ENCODE data around the gene TRIM45. TPM values are rescaled to one million over a fixed set of nuclear protein-coding genes. Genes with fewer than 3 reads are reported as not detected.
A peak's percentile ranks its signal among the peaks of the same experiment; 100 is the strongest.
"Not testable (repeated sequence)": the region's sequence is repeated elsewhere in the genome, so short reads cannot be mapped to it uniquely, and the experiment has no call there.

The TRIM45 gene
- total RNA-seq, 1 experiment from 2014 or later = 5.1 TPM

GRCh38 chr1:117120774-117121588 is 568 bp downstream of the TRIM45 start:
- ChIA-PET CTCF (interaction anchor here (0.6 to 3.4 kb wide), 2 partner anchors 61 to 163 kb away, joined by 4 to 23 read pairs; partner anchors contain the start of gene TTF2), POLR2A (no interaction called here)
- peak in 1 of 2 experiments; percentile 1 for DNase-seq
- Mint-ChIP-seq H3K4me1 (ENCODE audit: low read depth, unreplicated experiment) (peaks cover 12% of the 10 kb centered on the region), H3K36me3 (ENCODE audit: insufficient read depth, unreplicated experiment) (no peaks in the 10 kb centered on the region), H3K27me3 (ENCODE audit: insufficient read depth, unreplicated experiment) (no peaks in the 10 kb centered on the region), H3K27ac (ENCODE audit: unreplicated experiment) (peak overlapping the region; percentile 90), H3K4me3 (ENCODE audit: unreplicated experiment) (peak overlapping the region; percentile 87), H3K9me3 (ENCODE audit: unreplicated experiment) (no peaks in the 10 kb centered on the region)
- Histone ChIP-seq H3K4me3 (ENCODE audit: low read depth, low read length) (peak overlapping the region; percentile 72), H3K27me3 (replicated peaks; ENCODE audit: control insufficient read depth, insufficient read depth, low read length) (no peaks in the 10 kb centered on the region), H3K4me1 (0 out of 2 replicates have a peak, but pooled peaks cover 5% of the 10 kb centered on the region), H3K36me3 (ENCODE audit: control insufficient read depth, insufficient read depth, low read length) (no peaks in the 10 kb centered on the region), H3K9me3 (no peaks in the 10 kb centered on the region)
- intact Hi-C loops (cut with micrococcal nuclease; ENCODE audit: unreplicated experiment) = loop anchor here (1.0 kb wide), 1 partner anchor 61 kb away; the partner anchor contains the start of gene TTF2
- no peak for TF ChIP-seq CTCF (IDR thresholded peaks at IDR 0.05; ENCODE audit: insufficient read depth in 1 of 2, low read depth in 1 of 2, low read length in 1 of 2, severe bottlenecking in 1 of 2, unreplicated experiment in 1 of 2)
- TSS peak; percentile 37 for BruUV-seq (replicated peaks)

GRCh38 chr1:117119144-117119543 is 2.4 kb downstream of the TRIM45 start:
- BruUV-seq (replicated peaks); intact Hi-C loops (cut with micrococcal nuclease; ENCODE audit: unreplicated experiment); H3K4me3 ChIP-seq (ENCODE audit: low read depth, low read length); DNase-seq; H3K27me3 ChIP-seq (replicated peaks; ENCODE audit: control insufficient read depth, insufficient read depth, low read length); H3K36me3 Mint-ChIP-seq (ENCODE audit: insufficient read depth, unreplicated experiment); H3K36me3 ChIP-seq (ENCODE audit: control insufficient read depth, insufficient read depth, low read length); H3K9me3 ChIP-seq; H3K4me3 Mint-ChIP-seq (ENCODE audit: unreplicated experiment); H3K4me1 ChIP-seq; CTCF ChIA-PET; H3K27ac Mint-ChIP-seq (ENCODE audit: unreplicated experiment); H3K9me3 Mint-ChIP-seq (ENCODE audit: unreplicated experiment); H3K27me3 Mint-ChIP-seq (ENCODE audit: insufficient read depth, unreplicated experiment): not testable (repeated sequence)
- POLR2A ChIA-PET = interaction anchor here (0.7 kb wide), 1 partner anchor 26 kb away, joined by 4 read pairs; no protein-coding TSS in a partner anchor
- H3K4me1 Mint-ChIP-seq (ENCODE audit: low read depth, unreplicated experiment) = peaks cover 12% of the 10 kb centered on the region

DNA sequence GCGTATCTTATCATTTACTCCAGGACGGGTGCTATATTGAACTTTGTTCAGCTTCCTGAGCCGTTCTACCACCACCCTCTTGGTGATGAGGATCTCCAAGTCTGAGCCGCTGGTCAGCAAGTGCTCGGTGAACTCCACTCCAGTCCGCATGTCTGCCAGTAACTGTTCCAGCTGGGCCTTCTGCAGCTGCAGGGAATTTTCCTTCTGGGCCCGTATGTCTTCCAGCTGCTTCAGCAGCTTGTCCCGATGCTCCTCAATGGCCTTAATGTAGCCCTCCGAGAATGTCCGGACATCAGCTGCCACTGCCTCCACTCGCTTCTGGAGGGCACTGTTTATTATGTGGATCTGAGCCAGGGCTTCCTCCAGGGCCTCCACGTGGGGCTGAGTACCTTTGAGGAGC is 3.4 kb downstream of the TRIM45 start:
- 0 out of 2 replicates have a peak, but pooled peaks cover 5% of the 10 kb centered on the region for H3K4me1 ChIP-seq

More for the DNA sequence above, 3.4 kb downstream of the TRIM45 start:
- intact Hi-C loops (cut with micrococcal nuclease; ENCODE audit: unreplicated experiment) = no loop called here
- CTCF ChIA-PET = no interaction called here
- H3K27me3 ChIP-seq (replicated peaks; ENCODE audit: control insufficient read depth, insufficient read depth, low read length) = no peaks in the 10 kb centered on the region
- H3K4me3 ChIP-seq (ENCODE audit: low read depth, low read length) = no peak overlapping the region
- H3K9me3 Mint-ChIP-seq (ENCODE audit: unreplicated experiment) = no peaks in the 10 kb centered on the region
- no peak overlapping the region for H3K27ac Mint-ChIP-seq (ENCODE audit: unreplicated experiment)
- H3K4me1 Mint-ChIP-seq (ENCODE audit: low read depth, unreplicated experiment) = peaks cover 12% of the 10 kb centered on the region
- POLR2A ChIA-PET = no interaction called here
- no peak for DNase-seq
- H3K9me3 ChIP-seq = no peaks in the 10 kb centered on the region
- BruUV-seq (replicated peaks) = no TSS peak
- H3K4me3 Mint-ChIP-seq (ENCODE audit: unreplicated experiment) = no peak overlapping the region
- H3K36me3 Mint-ChIP-seq (ENCODE audit: insufficient read depth, unreplicated experiment) = no peaks in the 10 kb centered on the region
- no peaks in the 10 kb centered on the region for H3K36me3 ChIP-seq (ENCODE audit: control insufficient read depth, insufficient read depth, low read length)
- no peak for TF ChIP-seq CTCF (IDR thresholded peaks at IDR 0.05; ENCODE audit: insufficient read depth in 1 of 2, low read depth in 1 of 2, low read length in 1 of 2, severe bottlenecking in 1 of 2, unreplicated experiment in 1 of 2)
- no peaks in the 10 kb centered on the region for H3K27me3 Mint-ChIP-seq (ENCODE audit: insufficient read depth, unreplicated experiment)

Measured in Caco-2 (cell line).